Measurements from ENCODE around the gene THRSP.
"Not testable (repeated sequence)": the region's sequence is repeated elsewhere in the genome, so short reads cannot be mapped to it uniquely, and the experiment has no call there.

Gene THRSP

GRCh38 chr11:78028423-78028822, 35.2 kb upstream of the THRSP start:
- not testable (repeated sequence) for H3K4me3 ChIP-seq (ENCODE audit: low read depth, low read length); H3K36me3 ChIP-seq (ENCODE audit: control insufficient read depth, insufficient read depth, low read length); H3K9ac ChIP-seq (ENCODE audit: low read length); H3K27me3 ChIP-seq (ENCODE audit: control insufficient read depth, insufficient read depth, low read length); H3K4me1 ChIP-seq (ENCODE audit: control insufficient read depth, insufficient read depth, low read length); H3K9me3 ChIP-seq (ENCODE audit: control insufficient read depth, insufficient read depth, low read depth, low read length); H3K27ac ChIP-seq (ENCODE audit: low read depth, low read length)

- H3K36me3 ChIP-seq (ENCODE audit: control insufficient read depth, insufficient read depth, low read length): no peaks in the 10 kb centered on the region
- H3K4me1 ChIP-seq (ENCODE audit: control insufficient read depth, insufficient read depth, low read length): peaks cover 4% of the 10 kb centered on the region; the same call in 1 of the 2 replicates
- H3K27ac ChIP-seq (ENCODE audit: low read depth, low read length): no peak overlapping the region
- H3K27me3 ChIP-seq (ENCODE audit: control insufficient read depth, insufficient read depth, low read length): no peaks in the 10 kb centered on the region
- peaks cover 3% of the 10 kb centered on the region; the same call in 1 of the 2 replicates for H3K9me3 ChIP-seq (ENCODE audit: control insufficient read depth, insufficient read depth, low read depth, low read length)
- no peak overlapping the region for H3K4me3 ChIP-seq (ENCODE audit: low read depth, low read length)
- no peak overlapping the region for H3K9ac ChIP-seq (ENCODE audit: low read length)
Observed at GRCh38 chr11:78030429-78031325, 33.0 kb upstream of the THRSP start.

GRCh38 chr11:78031629-78032028, 32.0 kb upstream of the THRSP start:
- H3K27me3 ChIP-seq (ENCODE audit: control insufficient read depth, insufficient read depth, low read length): no peaks in the 10 kb centered on the region
- H3K9ac ChIP-seq (ENCODE audit: low read length): no peak overlapping the region
- H3K36me3 ChIP-seq (ENCODE audit: control insufficient read depth, insufficient read depth, low read length): no peaks in the 10 kb centered on the region
- H3K4me3 ChIP-seq (ENCODE audit: low read depth, low read length): no peak overlapping the region
- peaks cover 3% of the 10 kb centered on the region; the same call in 1 of the 2 replicates for H3K9me3 ChIP-seq (ENCODE audit: control insufficient read depth, insufficient read depth, low read depth, low read length)
- H3K27ac ChIP-seq (ENCODE audit: low read depth, low read length): no peak overlapping the region
- H3K4me1 ChIP-seq (ENCODE audit: control insufficient read depth, insufficient read depth, low read length): peaks cover 4% of the 10 kb centered on the region; the same call in 1 of the 2 replicates

DNA sequence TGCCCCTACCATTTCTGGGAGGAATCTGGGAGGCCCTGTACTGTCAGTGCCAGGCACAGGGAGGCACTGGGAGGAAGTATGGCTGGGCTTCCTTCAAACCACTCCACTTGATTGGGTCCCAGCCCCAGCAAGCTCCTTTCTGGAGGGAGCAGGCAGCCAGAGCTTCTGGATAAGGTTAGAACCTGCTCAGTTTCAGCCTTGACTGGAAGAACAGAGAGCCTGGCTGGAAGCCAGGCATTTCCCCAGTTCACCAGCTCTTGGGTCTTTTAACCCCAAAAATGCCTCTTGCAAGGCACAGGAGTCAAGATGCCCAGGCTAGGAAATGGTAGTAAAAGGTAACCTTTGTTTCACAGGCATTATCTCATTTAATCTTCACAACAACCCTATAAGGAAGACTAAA, 31.6 kb upstream of the THRSP start:
- Histone ChIP-seq H3K36me3 (ENCODE audit: control insufficient read depth, insufficient read depth, low read length) (no peaks in the 10 kb centered on the region), H3K9me3 (ENCODE audit: control insufficient read depth, insufficient read depth, low read depth, low read length) (peaks cover 3% of the 10 kb centered on the region; the same call in 1 of the 2 replicates), H3K27me3 (ENCODE audit: control insufficient read depth, insufficient read depth, low read length) (no peaks in the 10 kb centered on the region), H3K9ac (ENCODE audit: low read length) (no peak overlapping the region), H3K4me1 (ENCODE audit: control insufficient read depth, insufficient read depth, low read length) (peaks cover 4% of the 10 kb centered on the region; the same call in 1 of the 2 replicates), H3K4me3 (ENCODE audit: low read depth, low read length) (no peak overlapping the region), H3K27ac (ENCODE audit: low read depth, low read length) (no peak overlapping the region)

DNA sequence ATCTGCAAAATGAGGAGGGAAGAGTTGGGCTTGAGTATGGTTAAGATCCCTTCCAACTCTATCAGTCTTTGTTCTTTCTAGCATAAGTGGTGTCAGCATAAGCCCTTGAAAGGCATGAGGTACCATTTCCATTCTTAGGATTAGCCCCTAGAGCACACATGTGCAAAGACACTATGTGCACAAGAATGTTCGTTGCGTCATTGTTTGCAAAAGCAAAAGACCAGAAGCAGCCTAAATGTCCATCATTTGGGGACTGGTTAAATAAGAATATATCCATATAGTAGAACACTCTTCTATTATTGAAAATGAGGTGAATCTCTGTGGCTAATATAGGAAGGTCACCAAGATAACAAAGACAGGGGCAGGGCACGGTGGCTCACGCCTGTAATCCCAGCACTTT, 30.6 kb upstream of the THRSP start:
- Histone ChIP-seq H3K4me3 (ENCODE audit: low read depth, low read length) (no peak overlapping the region), H3K9ac (ENCODE audit: low read length) (no peak overlapping the region), H3K9me3 (ENCODE audit: control insufficient read depth, insufficient read depth, low read depth, low read length) (no peaks in the 10 kb centered on the region), H3K36me3 (ENCODE audit: control insufficient read depth, insufficient read depth, low read length) (no peaks in the 10 kb centered on the region), H3K27ac (ENCODE audit: low read depth, low read length) (no peak overlapping the region), H3K27me3 (ENCODE audit: control insufficient read depth, insufficient read depth, low read length) (no peaks in the 10 kb centered on the region), H3K4me1 (ENCODE audit: control insufficient read depth, insufficient read depth, low read length) (peaks cover 4% of the 10 kb centered on the region; the same call in 1 of the 2 replicates)

DNA sequence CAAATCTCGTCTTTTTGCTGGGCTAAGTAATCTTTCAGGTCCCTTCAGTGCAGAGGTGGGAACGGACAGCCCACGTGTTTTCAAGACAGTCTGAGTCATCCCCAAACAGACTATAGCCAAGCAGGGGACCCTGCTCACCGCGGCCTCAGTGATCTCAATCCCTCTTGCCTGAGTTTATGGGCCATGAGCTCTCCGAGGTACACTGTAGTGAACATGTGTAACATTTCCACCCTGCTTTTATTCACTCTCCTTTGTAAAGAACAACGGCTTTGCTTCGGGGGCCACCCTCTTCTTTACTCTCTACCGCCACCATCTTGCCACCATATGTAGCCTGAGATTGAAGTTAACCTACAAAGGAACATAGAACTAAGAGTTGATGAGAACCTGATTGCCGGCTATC, 29.0 kb upstream of the THRSP start:
- H3K4me3 ChIP-seq (ENCODE audit: low read depth, low read length): no peak overlapping the region
- H3K9ac ChIP-seq (ENCODE audit: low read length): no peak overlapping the region
- H3K4me1 ChIP-seq (ENCODE audit: control insufficient read depth, insufficient read depth, low read length): peaks cover 4% of the 10 kb centered on the region; the same call in 1 of the 2 replicates
- H3K36me3 ChIP-seq (ENCODE audit: control insufficient read depth, insufficient read depth, low read length): no peaks in the 10 kb centered on the region
- H3K27me3 ChIP-seq (ENCODE audit: control insufficient read depth, insufficient read depth, low read length): no peaks in the 10 kb centered on the region
- H3K9me3 ChIP-seq (ENCODE audit: control insufficient read depth, insufficient read depth, low read depth, low read length): no peaks in the 10 kb centered on the region
- no peak overlapping the region for H3K27ac ChIP-seq (ENCODE audit: low read depth, low read length)

GRCh38 chr11:78036313-78036712, 27.3 kb upstream of the THRSP start:
- Histone ChIP-seq H3K9me3 (ENCODE audit: control insufficient read depth, insufficient read depth, low read depth, low read length) (no peaks in the 10 kb centered on the region), H3K27ac (ENCODE audit: low read depth, low read length) (no peak overlapping the region), H3K9ac (ENCODE audit: low read length) (no peak overlapping the region), H3K27me3 (ENCODE audit: control insufficient read depth, insufficient read depth, low read length) (no peaks in the 10 kb centered on the region), H3K4me3 (ENCODE audit: low read depth, low read length) (no peak overlapping the region), H3K4me1 (ENCODE audit: control insufficient read depth, insufficient read depth, low read length) (peaks cover 10% of the 10 kb centered on the region; the same call in 1 of the 2 replicates), H3K36me3 (ENCODE audit: control insufficient read depth, insufficient read depth, low read length) (no peaks in the 10 kb centered on the region)

GRCh38 chr11:78037056-78037455, 26.6 kb upstream of the THRSP start:
- Histone ChIP-seq H3K9me3 (ENCODE audit: control insufficient read depth, insufficient read depth, low read depth, low read length) (no peaks in the 10 kb centered on the region), H3K4me1 (ENCODE audit: control insufficient read depth, insufficient read depth, low read length) (peaks cover 10% of the 10 kb centered on the region; the same call in 1 of the 2 replicates), H3K36me3 (ENCODE audit: control insufficient read depth, insufficient read depth, low read length) (no peaks in the 10 kb centered on the region), H3K9ac (ENCODE audit: low read length) (no peak overlapping the region), H3K4me3 (ENCODE audit: low read depth, low read length) (no peak overlapping the region), H3K27ac (ENCODE audit: low read depth, low read length) (no peak overlapping the region), H3K27me3 (ENCODE audit: control insufficient read depth, insufficient read depth, low read length) (no peaks in the 10 kb centered on the region)

DNA sequence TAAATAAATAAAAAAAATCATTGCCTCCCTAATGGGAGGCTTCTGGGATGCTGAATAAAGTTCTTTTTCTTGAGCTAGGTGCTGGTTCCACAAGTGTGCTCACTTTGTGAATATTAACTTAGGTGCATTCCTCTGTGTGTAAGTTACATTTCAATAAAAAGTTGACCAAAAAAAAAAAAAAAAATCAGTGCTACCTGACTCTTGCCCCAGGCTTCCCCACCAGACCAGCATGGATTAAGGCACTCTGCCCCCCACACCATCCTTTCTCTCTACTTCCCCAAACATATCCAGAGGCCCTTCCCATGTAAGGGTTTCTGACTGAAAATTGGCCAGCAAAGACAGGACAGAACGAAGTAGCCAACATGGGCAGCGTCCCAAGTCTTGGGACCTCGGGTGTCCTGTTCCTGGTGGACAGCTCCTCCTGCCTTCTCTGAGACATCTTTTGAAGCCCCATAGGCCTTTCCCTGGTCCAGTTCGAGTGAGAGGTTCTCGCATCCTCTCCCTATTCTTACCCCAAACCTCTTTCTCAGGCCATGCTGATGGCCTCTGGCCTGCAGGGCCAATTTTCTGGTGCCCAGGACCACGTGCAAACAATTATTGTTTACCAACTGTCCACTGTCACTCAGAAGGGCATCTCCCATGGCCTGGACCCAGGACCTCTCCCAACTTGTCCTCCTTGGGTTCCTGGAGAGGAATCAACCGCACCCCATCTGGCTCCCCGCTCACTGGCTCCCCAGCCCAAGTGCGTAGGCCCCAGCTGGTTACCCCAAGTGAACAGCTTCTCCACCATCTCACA, 25.6 kb upstream of the THRSP start:
- Histone ChIP-seq H3K9ac (ENCODE audit: low read length) (no peak overlapping the region), H3K4me3 (ENCODE audit: low read depth, low read length) (no peak overlapping the region), H3K27ac (ENCODE audit: low read depth, low read length) (no peak overlapping the region), H3K9me3 (ENCODE audit: control insufficient read depth, insufficient read depth, low read depth, low read length) (no peaks in the 10 kb centered on the region), H3K36me3 (ENCODE audit: control insufficient read depth, insufficient read depth, low read length) (no peaks in the 10 kb centered on the region), H3K4me1 (ENCODE audit: control insufficient read depth, insufficient read depth, low read length) (peaks cover 10% of the 10 kb centered on the region; the same call in 1 of the 2 replicates), H3K27me3 (ENCODE audit: control insufficient read depth, insufficient read depth, low read length) (no peaks in the 10 kb centered on the region)

GRCh38 chr11:78038697-78039313, 24.9 kb upstream of the THRSP start:
- Histone ChIP-seq H3K27ac (ENCODE audit: low read depth, low read length) (no peak overlapping the region), H3K27me3 (ENCODE audit: control insufficient read depth, insufficient read depth, low read length) (no peaks in the 10 kb centered on the region), H3K9me3 (ENCODE audit: control insufficient read depth, insufficient read depth, low read depth, low read length) (no peaks in the 10 kb centered on the region), H3K9ac (ENCODE audit: low read length) (no peak overlapping the region), H3K4me3 (ENCODE audit: low read depth, low read length) (no peak overlapping the region), H3K4me1 (ENCODE audit: control insufficient read depth, insufficient read depth, low read length) (peaks cover 10% of the 10 kb centered on the region; the same call in 1 of the 2 replicates), H3K36me3 (ENCODE audit: control insufficient read depth, insufficient read depth, low read length) (no peaks in the 10 kb centered on the region)
